Neural progenitor cell (in vitro differentiated cells): ENCODE results near the gene STAT2. TPM values are rescaled to one million over a fixed set of nuclear protein-coding genes. Genes with fewer than 3 reads are reported as not detected.
"Not testable (repeated sequence)": the region's sequence is repeated elsewhere in the genome, so short reads cannot be mapped to it uniquely, and the experiment has no call there.

Source experiments
- DNase-seq: peaks from one replicate; pipeline ENCODE4 v3.0.0-alpha.2; 2016; ENCODE audit warnings: low spot score
- H2AFZ ChIP-seq: fragments of 200-600 bp; sonication (generic); replicated peaks from 2 replicates; pipeline ENCODE4 v1.6.1; 2016; ENCODE audit warnings: antibody characterized with exemption
- H3F3A ChIP-seq: fragments of 200-600 bp; sonication (generic); 2 replicates; pipeline ENCODE4 v1.6.1; 2016; ENCODE audit warnings: antibody characterized with exemption, low read depth
- H3K27ac ChIP-seq: fragments of 200-600 bp; sonication (generic); 2 replicates; pipeline ENCODE4 v1.5.1; 2016; ENCODE audit warnings: mild to moderate bottlenecking
- H3K27me3 ChIP-seq: fragments of 200-600 bp; sonication (generic); 2 replicates; pipeline ENCODE4 v1.6.1; 2016; ENCODE audit warnings: mild to moderate bottlenecking, moderate library complexity
- H3K36me3 ChIP-seq: fragments of 200-600 bp; sonication (generic); 2 replicates; pipeline ENCODE4 v1.5.1; 2016
- H3K4me1 ChIP-seq: fragments of 200-600 bp; sonication (generic); 2 replicates; pipeline ENCODE4 v1.6.1; 2016; ENCODE audit warnings: mixed run types
- H3K4me2 ChIP-seq: fragments of 200-600 bp; sonication (generic); 2 replicates; pipeline ENCODE4 v1.6.1; 2016
- H3K4me3 ChIP-seq: fragments of 200-600 bp; sonication (generic); 2 replicates; pipeline ENCODE4 v1.5.1; 2016
- H3K79me2 ChIP-seq: fragments of 200-600 bp; sonication (generic); 2 replicates; pipeline ENCODE4 v1.6.1; 2016; ENCODE audit warnings: low read depth
- H3K9ac ChIP-seq: fragments of 200-600 bp; sonication (generic); 2 replicates; pipeline ENCODE4 v1.6.1; 2016
- H3K9me3 ChIP-seq: fragments of 200-600 bp; sonication (generic); 2 replicates; pipeline ENCODE4 v1.5.1; 2016; ENCODE audit warnings: low read depth
- H4K20me1 ChIP-seq: fragments of 200-600 bp; sonication (generic); 2 replicates; pipeline ENCODE4 v1.6.1; 2016; ENCODE audit warnings: low read depth
- H3K27ac Mint-ChIP-seq: 3 replicates; pipeline ENCODE4 v1.8.0; 2021; ENCODE audit warnings: mixed read lengths
- H3K27me3 Mint-ChIP-seq: 2 replicates; pipeline ENCODE4 v1.8.0; 2022; ENCODE audit warnings: low read depth, mild to moderate bottlenecking, inconsistent platforms, moderate library complexity, mixed read lengths; ENCODE audit not compliant: insufficient read depth
- H3K36me3 Mint-ChIP-seq: 3 replicates; pipeline ENCODE4 v1.8.0; 2021; ENCODE audit warnings: mixed read lengths
- H3K4me1 Mint-ChIP-seq: 3 replicates; pipeline ENCODE4 v1.8.0; 2021; ENCODE audit warnings: mixed read lengths
- H3K4me3 Mint-ChIP-seq: 3 replicates; pipeline ENCODE4 v1.8.0; 2021; ENCODE audit warnings: mild to moderate bottlenecking, moderate library complexity, mixed read lengths
- H3K9me3 Mint-ChIP-seq: 3 replicates; pipeline ENCODE4 v1.8.0; 2020; ENCODE audit warnings: mixed read lengths
- CTCF ChIP-seq: fragments of 200-600 bp; sonication (generic); IDR thresholded peaks from 2 replicates; pipeline ENCODE4 v1.5.1; 2017; ENCODE audit warnings: antibody characterized with exemption, mild to moderate bottlenecking
- EZH2 ChIP-seq: fragments of 200-600 bp; sonication (generic); IDR thresholded peaks from 2 replicates; pipeline ENCODE4 v1.6.1; 2017; ENCODE audit warnings: antibody characterized with exemption, mild to moderate bottlenecking, moderate library complexity
- EZH2phosphoT487 ChIP-seq: fragments of 200-600 bp; sonication (generic); IDR thresholded peaks from 2 replicates; pipeline ENCODE4 v1.6.1; 2017; ENCODE audit warnings: antibody characterized with exemption
- total RNA-seq: library from RNA; depleted of rRNA; stranded (reverse); fragments of >200 nt; gene quantifications from 2 replicates; pipeline ENCODE4 v1.2.3, GENCODE V29; 2015; ENCODE audit warnings: low replicate concordance

STAT2 gene
- total RNA-seq, 1 donor from 2014 or later = 86.4 TPM

GRCh38 chr12:56326126-56326525 lies 33.8 kb downstream of the STAT2 start:
- H3K4me3 ChIP-seq = no peak overlapping the region
- Mint-ChIP-seq H3K27ac (no peak overlapping the region), H3K4me3 (no peak overlapping the region), H3K4me1 (no peaks in the 10 kb centered on the region), H3K36me3 (peaks cover 30% of the 10 kb centered on the region), H3K9me3 (no peaks in the 10 kb centered on the region), H3K27me3 (peaks cover 6% of the 10 kb centered on the region)
- no peaks in the 10 kb centered on the region for H3F3A ChIP-seq
- H3K9ac ChIP-seq = peak overlapping the region; percentile 27
- no peaks in the 10 kb centered on the region for H3K79me2 ChIP-seq
- no peak overlapping the region for H3K27ac ChIP-seq
- H3K9me3 ChIP-seq = no peaks in the 10 kb centered on the region
- no peaks in the 10 kb centered on the region for H3K4me1 ChIP-seq
- no peaks in the 10 kb centered on the region for H4K20me1 ChIP-seq
- DNase-seq = no peak
- TF ChIP-seq EZH2phosphoT487 (no peak), CTCF (no peak), EZH2 (no peak)
- H2AFZ ChIP-seq = no peak overlapping the region
- H3K4me2 ChIP-seq = no peak overlapping the region
- no peaks in the 10 kb centered on the region for H3K36me3 ChIP-seq
- H3K27me3 ChIP-seq = no peaks in the 10 kb centered on the region

GRCh38 chr12:56324206-56324605 lies 35.7 kb downstream of the STAT2 start:
- Mint-ChIP-seq H3K36me3 (peaks cover 31% of the 10 kb centered on the region), H3K27me3 (peaks cover 3% of the 10 kb centered on the region), H3K4me1 (no peaks in the 10 kb centered on the region), H3K9me3 (no peaks in the 10 kb centered on the region), H3K4me3 (no peak overlapping the region), H3K27ac (no peak overlapping the region)
- Histone ChIP-seq H3F3A (no peaks in the 10 kb centered on the region), H4K20me1 (no peaks in the 10 kb centered on the region), H3K4me3 (no peak overlapping the region), H3K9me3 (no peaks in the 10 kb centered on the region), H3K9ac (no peak overlapping the region), H3K4me1 (no peaks in the 10 kb centered on the region), H3K27ac (no peak overlapping the region), H3K79me2 (no peaks in the 10 kb centered on the region), H2AFZ (no peak overlapping the region), H3K27me3 (no peaks in the 10 kb centered on the region), H3K4me2 (no peak overlapping the region), H3K36me3 (no peaks in the 10 kb centered on the region)
- TF ChIP-seq EZH2 (no peak), EZH2phosphoT487 (no peak), CTCF (no peak)
- DNase-seq = no peak

- not testable (repeated sequence) for H3K27ac Mint-ChIP-seq, H2AFZ ChIP-seq, H3K4me3 Mint-ChIP-seq, DNase-seq, H3K27me3 Mint-ChIP-seq, H3K79me2 ChIP-seq, H3K9me3 Mint-ChIP-seq, H3K27me3 ChIP-seq, H3K4me1 Mint-ChIP-seq, H3K27ac ChIP-seq, H4K20me1 ChIP-seq, H3K4me1 ChIP-seq, H3K4me2 ChIP-seq, H3K9ac ChIP-seq, H3K36me3 ChIP-seq, H3K9me3 ChIP-seq, H3K4me3 ChIP-seq
- H3F3A ChIP-seq = peaks cover 11% of the 10 kb centered on the region
- H3K36me3 Mint-ChIP-seq = peaks cover 26% of the 10 kb centered on the region
Observed at GRCh38 chr12:56321610-56322009, 38.3 kb downstream of the STAT2 start.

GRCh38 chr12:56321027-56321426 lies 38.9 kb downstream of the STAT2 start:
- H3K4me1 Mint-ChIP-seq = peaks cover 2% of the 10 kb centered on the region
- no peak overlapping the region for H3K4me3 ChIP-seq
- no peaks in the 10 kb centered on the region for H3K27me3 Mint-ChIP-seq
- peaks cover 5% of the 10 kb centered on the region for H3K4me1 ChIP-seq
- H3K9me3 Mint-ChIP-seq = no peaks in the 10 kb centered on the region
- no peaks in the 10 kb centered on the region for H4K20me1 ChIP-seq
- H3K79me2 ChIP-seq = no peaks in the 10 kb centered on the region
- H3K36me3 Mint-ChIP-seq = peaks cover 24% of the 10 kb centered on the region
- no peak for TF ChIP-seq EZH2phosphoT487
- TF ChIP-seq CTCF = no peak
- TF ChIP-seq EZH2 = no peak
- no peak overlapping the region for H2AFZ ChIP-seq
- no peaks in the 10 kb centered on the region for H3K36me3 ChIP-seq
- no peak overlapping the region for H3K4me2 ChIP-seq
- no peak overlapping the region for H3K27ac ChIP-seq
- H3K27ac Mint-ChIP-seq = no peak overlapping the region
- H3F3A ChIP-seq = peaks cover 17% of the 10 kb centered on the region
- H3K27me3 ChIP-seq = no peaks in the 10 kb centered on the region
- H3K4me3 Mint-ChIP-seq = no peak overlapping the region
- H3K9ac ChIP-seq = no peak overlapping the region
- H3K9me3 ChIP-seq = no peaks in the 10 kb centered on the region
- DNase-seq = no peak
